ENCODE measurements around the gene CT47C1.

DNA sequence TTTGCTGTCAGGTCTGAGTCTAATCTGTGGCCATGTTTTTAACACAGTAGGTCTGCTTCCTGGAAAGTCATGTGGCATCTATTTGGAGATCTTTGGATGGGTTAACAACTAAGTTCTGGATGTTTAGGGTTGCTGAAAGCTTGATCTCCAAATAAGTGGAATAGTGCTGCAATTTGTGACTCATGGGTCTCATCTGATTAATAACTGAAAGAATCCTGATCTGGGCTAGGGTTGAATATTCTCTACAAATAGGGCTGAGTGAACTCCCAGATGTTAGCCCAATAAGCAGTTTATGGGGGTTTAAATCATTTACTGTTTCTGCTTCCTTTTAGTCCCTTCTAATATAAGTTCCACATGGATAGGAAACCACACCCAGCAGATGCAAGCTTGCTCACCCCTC is 23.1 kb downstream of the CT47C1 start:
- TF ChIP-seq EP300 (IDR thresholded peaks at IDR 0.05; ENCODE audit: borderline replicate concordance) (no peak), RAD21 (IDR thresholded peaks at IDR 0.05; ENCODE audit: low read depth) (no peak), TCF12 (IDR thresholded peaks at IDR 0.05; ENCODE audit: low read depth) (no peak), CREB1 (IDR thresholded peaks at IDR 0.05; ENCODE audit: low read depth) (no peak), ZBTB7A (IDR thresholded peaks at IDR 0.05; ENCODE audit: low read depth) (no peak)
- TF ChIP-seq, protein P1, sequence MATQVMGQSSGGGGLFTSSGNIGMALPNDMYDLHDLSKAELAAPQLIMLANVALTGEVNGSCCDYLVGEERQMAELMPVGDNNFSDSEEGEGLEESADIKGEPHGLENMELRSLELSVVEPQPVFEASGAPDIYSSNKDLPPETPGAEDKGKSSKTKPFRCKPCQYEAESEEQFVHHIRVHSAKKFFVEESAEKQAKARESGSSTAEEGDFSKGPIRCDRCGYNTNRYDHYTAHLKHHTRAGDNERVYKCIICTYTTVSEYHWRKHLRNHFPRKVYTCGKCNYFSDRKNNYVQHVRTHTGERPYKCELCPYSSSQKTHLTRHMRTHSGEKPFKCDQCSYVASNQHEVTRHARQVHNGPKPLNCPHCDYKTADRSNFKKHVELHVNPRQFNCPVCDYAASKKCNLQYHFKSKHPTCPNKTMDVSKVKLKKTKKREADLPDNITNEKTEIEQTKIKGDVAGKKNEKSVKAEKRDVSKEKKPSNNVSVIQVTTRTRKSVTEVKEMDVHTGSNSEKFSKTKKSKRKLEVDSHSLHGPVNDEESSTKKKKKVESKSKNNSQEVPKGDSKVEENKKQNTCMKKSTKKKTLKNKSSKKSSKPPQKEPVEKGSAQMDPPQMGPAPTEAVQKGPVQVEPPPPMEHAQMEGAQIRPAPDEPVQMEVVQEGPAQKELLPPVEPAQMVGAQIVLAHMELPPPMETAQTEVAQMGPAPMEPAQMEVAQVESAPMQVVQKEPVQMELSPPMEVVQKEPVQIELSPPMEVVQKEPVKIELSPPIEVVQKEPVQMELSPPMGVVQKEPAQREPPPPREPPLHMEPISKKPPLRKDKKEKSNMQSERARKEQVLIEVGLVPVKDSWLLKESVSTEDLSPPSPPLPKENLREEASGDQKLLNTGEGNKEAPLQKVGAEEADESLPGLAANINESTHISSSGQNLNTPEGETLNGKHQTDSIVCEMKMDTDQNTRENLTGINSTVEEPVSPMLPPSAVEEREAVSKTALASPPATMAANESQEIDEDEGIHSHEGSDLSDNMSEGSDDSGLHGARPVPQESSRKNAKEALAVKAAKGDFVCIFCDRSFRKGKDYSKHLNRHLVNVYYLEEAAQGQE (IDR thresholded peaks at IDR 0.05; ENCODE audit: low read depth): no peak

Measured in Ishikawa (cell line).